HFFc6 (cell line): ENCODE results near the gene MAGEA1. TPM values are rescaled to one million over a fixed set of nuclear protein-coding genes. Genes with fewer than 3 reads are reported as not detected.
A peak's percentile ranks its signal among the peaks of the same experiment; 100 is the strongest.
"Not testable (repeated sequence)": the region's sequence is repeated elsewhere in the genome, so short reads cannot be mapped to it uniquely, and the experiment has no call there.

Experiments used
- DNase-seq: peaks from one replicate; pipeline ENCODE4 v3.0.0-alpha.2; 2018
- H3K27ac Mint-ChIP-seq: 2 replicates; pipeline ENCODE4 v1.8.0; 2020; ENCODE audit warnings: mild to moderate bottlenecking, mixed read lengths
- H3K27me3 Mint-ChIP-seq: 2 replicates; pipeline ENCODE4 v1.8.0; 2021; ENCODE audit warnings: mild to moderate bottlenecking, moderate library complexity, mixed read lengths; ENCODE audit not compliant: insufficient read depth
- H3K36me3 Mint-ChIP-seq: 2 replicates; pipeline ENCODE4 v1.8.0; 2021; ENCODE audit warnings: low read depth, mixed read lengths
- H3K4me1 Mint-ChIP-seq: 2 replicates; pipeline ENCODE4 v1.8.0; 2020; ENCODE audit warnings: low read depth, mixed read lengths
- H3K4me3 Mint-ChIP-seq: 2 replicates; pipeline ENCODE4 v1.8.0; 2020; ENCODE audit warnings: mild to moderate bottlenecking, moderate library complexity, mixed read lengths
- H3K9me3 Mint-ChIP-seq: 2 replicates; pipeline ENCODE4 v1.8.0; 2020; ENCODE audit warnings: mild to moderate bottlenecking, mixed read lengths
- total RNA-seq, 6 experiments: library from RNA; stranded (reverse); fragmentation: NEBNext Ultra II Directional; extraction: Animal tissue kit (Norgen Biotek cat#: 25700); gene quantifications; 2 replicates in 1 of 6; 3 replicates in 5 of 6; pipeline ENCODE4 v1.2.3, GENCODE V29; 2021
- TF ChIP-seq, protein P1 (sequence below): fragments of 200-600 bp; sonication (generic); IDR thresholded peaks from 2 replicates; pipeline ENCODE4 v1.5.0; 2021; ENCODE audit warnings: antibody characterized with exemption, mild to moderate bottlenecking

Gene MAGEA1
- total RNA-seq, 6 experiments from 2014 or later, result not detected

GRCh38 chrX:153161952-153162351 lies 17.1 kb upstream of the MAGEA1 start:
- peaks cover 4% of the 10 kb centered on the region for H3K27me3 Mint-ChIP-seq
- TF ChIP-seq, protein P1, sequence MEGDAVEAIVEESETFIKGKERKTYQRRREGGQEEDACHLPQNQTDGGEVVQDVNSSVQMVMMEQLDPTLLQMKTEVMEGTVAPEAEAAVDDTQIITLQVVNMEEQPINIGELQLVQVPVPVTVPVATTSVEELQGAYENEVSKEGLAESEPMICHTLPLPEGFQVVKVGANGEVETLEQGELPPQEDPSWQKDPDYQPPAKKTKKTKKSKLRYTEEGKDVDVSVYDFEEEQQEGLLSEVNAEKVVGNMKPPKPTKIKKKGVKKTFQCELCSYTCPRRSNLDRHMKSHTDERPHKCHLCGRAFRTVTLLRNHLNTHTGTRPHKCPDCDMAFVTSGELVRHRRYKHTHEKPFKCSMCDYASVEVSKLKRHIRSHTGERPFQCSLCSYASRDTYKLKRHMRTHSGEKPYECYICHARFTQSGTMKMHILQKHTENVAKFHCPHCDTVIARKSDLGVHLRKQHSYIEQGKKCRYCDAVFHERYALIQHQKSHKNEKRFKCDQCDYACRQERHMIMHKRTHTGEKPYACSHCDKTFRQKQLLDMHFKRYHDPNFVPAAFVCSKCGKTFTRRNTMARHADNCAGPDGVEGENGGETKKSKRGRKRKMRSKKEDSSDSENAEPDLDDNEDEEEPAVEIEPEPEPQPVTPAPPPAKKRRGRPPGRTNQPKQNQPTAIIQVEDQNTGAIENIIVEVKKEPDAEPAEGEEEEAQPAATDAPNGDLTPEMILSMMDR, result no peak
- H3K27ac Mint-ChIP-seq, result no peak overlapping the region
- H3K9me3 Mint-ChIP-seq, result no peaks in the 10 kb centered on the region
- no peaks in the 10 kb centered on the region for H3K4me1 Mint-ChIP-seq
- H3K36me3 Mint-ChIP-seq, result no peaks in the 10 kb centered on the region
- H3K4me3 Mint-ChIP-seq, result no peak overlapping the region
- no peak for DNase-seq

DNA sequence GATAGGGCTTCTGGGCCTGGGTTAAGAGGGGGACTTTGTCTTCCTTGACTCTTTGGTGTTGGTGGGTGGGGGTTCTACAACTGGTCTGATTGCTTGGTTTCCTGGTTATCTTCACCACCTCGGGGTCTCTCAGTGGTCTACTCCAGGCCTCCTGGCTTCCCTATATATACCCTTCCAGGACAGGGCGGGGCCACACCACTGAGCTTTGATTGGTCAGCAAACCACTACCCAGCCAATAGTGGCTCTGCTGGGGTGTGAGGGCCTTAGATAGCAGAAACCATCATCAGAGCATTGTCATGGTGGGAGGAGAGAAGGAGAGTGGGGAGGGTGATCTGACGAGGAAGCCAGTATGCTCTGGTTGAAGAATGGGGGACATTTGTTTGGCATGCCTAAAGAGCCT lies 14.4 kb upstream of the MAGEA1 start:
- H3K4me1 Mint-ChIP-seq, result no peaks in the 10 kb centered on the region
- H3K9me3 Mint-ChIP-seq, result no peaks in the 10 kb centered on the region
- H3K27ac Mint-ChIP-seq, result no peak overlapping the region
- DNase-seq, result no peak
- TF ChIP-seq, protein P1, result no peak
- no peaks in the 10 kb centered on the region; the same call in none of the 2 replicates for H3K27me3 Mint-ChIP-seq
- H3K4me3 Mint-ChIP-seq, result no peak overlapping the region
- no peaks in the 10 kb centered on the region for H3K36me3 Mint-ChIP-seq

DNA sequence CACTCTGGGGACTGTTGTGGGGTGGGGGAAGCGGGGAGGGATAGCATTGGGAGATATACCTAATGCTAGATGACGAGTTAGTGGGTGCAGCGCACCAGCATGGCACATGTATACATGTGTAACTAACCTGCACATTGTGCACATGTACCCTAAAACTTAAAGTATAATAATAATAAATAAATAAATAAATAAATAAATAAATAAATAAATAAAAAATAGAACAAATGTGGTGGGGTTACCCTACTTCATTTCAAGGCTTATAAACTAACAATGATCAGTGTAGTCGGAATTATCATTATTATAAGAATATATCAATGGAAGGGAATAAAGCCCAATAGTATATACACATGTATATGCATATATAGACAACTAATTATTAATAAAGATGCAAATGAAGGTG lies 10.7 kb upstream of the MAGEA1 start:
- DNase-seq, H3K36me3 Mint-ChIP-seq, H3K9me3 Mint-ChIP-seq, H3K27me3 Mint-ChIP-seq, H3K4me3 Mint-ChIP-seq, H3K27ac Mint-ChIP-seq, H3K4me1 Mint-ChIP-seq: not testable (repeated sequence)

GRCh38 chrX:153181822-153182221 lies 2.7 kb downstream of the MAGEA1 start:
- Mint-ChIP-seq H3K27ac (no peak overlapping the region), H3K36me3 (no peaks in the 10 kb centered on the region), H3K4me1 (no peaks in the 10 kb centered on the region), H3K4me3 (no peak overlapping the region), H3K9me3 (no peaks in the 10 kb centered on the region), H3K27me3 (peaks cover 8% of the 10 kb centered on the region)
- TF ChIP-seq, protein P1, result no peak
- no peak for DNase-seq

GRCh38 chrX:153184787-153185186 lies 5.7 kb downstream of the MAGEA1 start:
- peaks cover 8% of the 10 kb centered on the region for H3K27me3 Mint-ChIP-seq
- H3K4me1 Mint-ChIP-seq, result no peaks in the 10 kb centered on the region
- no peak overlapping the region for H3K4me3 Mint-ChIP-seq
- no peaks in the 10 kb centered on the region for H3K36me3 Mint-ChIP-seq
- no peak overlapping the region for H3K27ac Mint-ChIP-seq
- TF ChIP-seq, protein P1, result no peak
- no peaks in the 10 kb centered on the region for H3K9me3 Mint-ChIP-seq
- no peak for DNase-seq

GRCh38 chrX:153190381-153190780 lies 11.3 kb downstream of the MAGEA1 start:
- Mint-ChIP-seq H3K36me3 (no peaks in the 10 kb centered on the region), H3K27ac (no peak overlapping the region), H3K27me3 (peaks cover 3% of the 10 kb centered on the region; the same call in 1 of the 2 replicates), H3K9me3 (no peaks in the 10 kb centered on the region), H3K4me3 (no peak overlapping the region), H3K4me1 (no peaks in the 10 kb centered on the region)
- DNase-seq, result peak; percentile 1
- TF ChIP-seq, protein P1, result no peak
